Keratinocyte (primary cell): Measurements from ENCODE around the gene NOL11. TPM values are rescaled to one million over a fixed set of nuclear protein-coding genes. Genes with fewer than 3 reads are reported as not detected.

Experiments used
- DNase-seq: peaks from one replicate; pipeline ENCODE4 v3.0.0-alpha.2; 2011; ENCODE audit warnings: low read depth, missing footprints, low spot score
- FAIRE-seq: peaks from 2 replicates; lab custom pipeline; 2011; peaks lifted over from hg19 to GRCh38; lab: Jason Lieb, UNC
- H2AFZ ChIP-seq: 2 replicates; pipeline ENCODE4 v1.6.0; 2012; ENCODE audit warnings: low read length, control low read depth, inconsistent platforms; ENCODE audit not compliant: control insufficient read depth
- H3K27ac ChIP-seq: 2 replicates; pipeline ENCODE4 v1.5.1; 2011; ENCODE audit warnings: low read length; ENCODE audit not compliant: control insufficient read depth, insufficient read depth
- H3K27me3 ChIP-seq: 3 replicates; pipeline ENCODE4 v1.6.0; 2011; ENCODE audit warnings: low read length; ENCODE audit not compliant: control insufficient read depth, insufficient read depth; ENCODE audit errors: extremely low read depth
- H3K36me3 ChIP-seq, 2 experiments: 2 replicates in 1 of 2; 3 replicates in 1 of 2; pipeline ENCODE4 v1.5.1; 2011; ENCODE audit warnings: low read length in 2 of 2, mild to moderate bottlenecking in 1 of 2; ENCODE audit not compliant: control insufficient read depth in 2 of 2, insufficient read depth in 2 of 2; ENCODE audit errors: extremely low read depth in 1 of 2
- H3K4me1 ChIP-seq: 3 replicates; pipeline ENCODE4 v1.5.1; 2011; ENCODE audit warnings: low read length; ENCODE audit not compliant: control insufficient read depth, insufficient read depth; ENCODE audit errors: extremely low read depth
- H3K4me2 ChIP-seq: 3 replicates; pipeline ENCODE4 v1.6.0; 2011; ENCODE audit warnings: low read depth, low read length; ENCODE audit not compliant: control insufficient read depth, insufficient read depth; ENCODE audit errors: extremely low read depth
- H3K4me3 ChIP-seq, 3 experiments: fragments of 200-600 bp in 1 of 3; sonication (generic) in 1 of 3; 2 replicates in 2 of 3; 3 replicates in 1 of 3; pipeline ENCODE4 v1.5.1; 2011 to 2016; ENCODE audit warnings: low read length in 3 of 3, mild to moderate bottlenecking in 3 of 3, control low read depth in 2 of 3, inconsistent platforms in 1 of 3, low read depth in 1 of 3, mixed read lengths in 1 of 3, mixed run types in 1 of 3, moderate library complexity in 1 of 3; ENCODE audit not compliant: control insufficient read depth in 2 of 3, insufficient read depth in 2 of 3; ENCODE audit errors: extremely low read depth in 1 of 3
- H3K79me2 ChIP-seq: 2 replicates; pipeline ENCODE4 v1.6.0; 2012; ENCODE audit warnings: low read length; ENCODE audit not compliant: control insufficient read depth, insufficient read depth
- H3K9ac ChIP-seq: 3 replicates; pipeline ENCODE4 v1.6.0; 2011; ENCODE audit warnings: low read length; ENCODE audit not compliant: control insufficient read depth, insufficient read depth; ENCODE audit errors: extremely low read depth
- H3K9me1 ChIP-seq: 3 replicates; pipeline ENCODE4 v1.6.0; 2011; ENCODE audit warnings: low read length; ENCODE audit not compliant: control insufficient read depth, insufficient read depth; ENCODE audit errors: extremely low read depth
- H3K9me3 ChIP-seq: 2 replicates; pipeline ENCODE4 v1.5.1; 2012; ENCODE audit warnings: low read depth, low read length; ENCODE audit not compliant: control insufficient read depth
- H4K20me1 ChIP-seq: 3 replicates; pipeline ENCODE4 v1.6.0; 2011; ENCODE audit warnings: low read length; ENCODE audit not compliant: control insufficient read depth, insufficient read depth; ENCODE audit errors: extremely low read depth
- CTCF ChIP-seq, 3 experiments: IDR thresholded peaks in 1 of 3; conservative IDR thresholded peaks in 1 of 3; optimal IDR thresholded peaks in 1 of 3; 2 replicates in 2 of 3; 3 replicates in 1 of 3; pipeline versions ENCODE3 to v1.5.1; 2011; ENCODE audit warnings: low read length in 3 of 3, mild to moderate bottlenecking in 3 of 3, moderate library complexity in 2 of 3, control low read depth in 1 of 3, inconsistent platforms in 1 of 3; ENCODE audit not compliant: insufficient read depth in 2 of 3; ENCODE audit errors: extremely low read depth in 1 of 3
- EZH2 ChIP-seq: IDR thresholded peaks from one replicate; pipeline ENCODE4 v1.6.1; 2012; ENCODE audit warnings: inconsistent platforms, mild to moderate bottlenecking, low read length, moderate library complexity
- dilution Hi-C: fragments of 300-500 bp; cut with MboI; formaldehyde crosslinking; loops from one replicate; pipeline ENCODE4 v1.7.0; 2020; ENCODE audit warnings: low sequenced_read_pairs; ENCODE audit not compliant: extremely low pct_ligation_motif_present
- polyA plus RNA-seq, 5 experiments: library from polyadenylated mRNA; depleted of rRNA in 3 of 5; stranded (reverse) in 3 of 5; stranded (forward) in 1 of 5; unstranded in 1 of 5; fragments of >200 nt; gene quantifications; 1 replicate in 1 of 5; 2 replicates in 3 of 5; 3 replicates in 1 of 5; pipeline versions ENCODE4 v1.2.1 to v1.2.3, GENCODE V29; 2011 to 2012; ENCODE audit warnings: missing spikeins in 2 of 5, low read depth in 1 of 5, low replicate concordance in 1 of 5

NOL11 gene
- polyA plus RNA-seq, 1 donor (not counting 4 experiments of a cell fraction or from before 2014, with no cell fraction given): 63.0 TPM

- dilution Hi-C loops: no loop called here
- no peak overlapping the region for H3K4me2 ChIP-seq
- H2AFZ ChIP-seq: no peak overlapping the region
- H3K9me3 ChIP-seq: no peaks in the 10 kb centered on the region
- no peaks in the 10 kb centered on the region for H4K20me1 ChIP-seq
- H3K36me3 ChIP-seq: peaks cover 3 to 15% of the 10 kb centered on the region in 2 experiments
- no peak overlapping the region for H3K9ac ChIP-seq
- H3K79me2 ChIP-seq: no peaks in the 10 kb centered on the region
- no peak overlapping the region for H3K27ac ChIP-seq
- H3K9me1 ChIP-seq: no peaks in the 10 kb centered on the region
- H3K27me3 ChIP-seq: no peaks in the 10 kb centered on the region
- TF ChIP-seq CTCF (optimal IDR thresholded peaks at IDR 0.05 in 1 of 3, IDR thresholded peaks at IDR 0.05 in 1 of 3, conservative IDR thresholded peaks at IDR 0.05 in 1 of 3; ENCODE audit: extremely low read depth in 1 of 3, insufficient read depth in 2 of 3, low read length in 3 of 3) (no peak), EZH2 (no peak)
- no peak overlapping the region for H3K4me3 ChIP-seq
- DNase-seq (no peak), FAIRE-seq (no peak)
- H3K4me1 ChIP-seq: peaks cover 3% of the 10 kb centered on the region
Observed at GRCh38 chr17:67676305-67676704, 41.4 kb upstream of the NOL11 start.

GRCh38 chr17:67678414-67678813, 39.3 kb upstream of the NOL11 start:
- Histone ChIP-seq H2AFZ (no peak overlapping the region), H3K27me3 (no peaks in the 10 kb centered on the region), H4K20me1 (no peaks in the 10 kb centered on the region), H3K36me3 (peaks cover 3 to 12% of the 10 kb centered on the region in 2 experiments), H3K9me1 (no peaks in the 10 kb centered on the region), H3K79me2 (no peaks in the 10 kb centered on the region), H3K9ac (no peak overlapping the region), H3K27ac (no peak overlapping the region), H3K4me1 (no peaks in the 10 kb centered on the region), H3K9me3 (no peaks in the 10 kb centered on the region), H3K4me3 (no peak overlapping the region), H3K4me2 (no peak overlapping the region)
- DNase-seq: no peak
- dilution Hi-C loops: no loop called here
- TF ChIP-seq EZH2: no peak
- TF ChIP-seq CTCF (optimal IDR thresholded peaks at IDR 0.05 in 1 of 3, IDR thresholded peaks at IDR 0.05 in 1 of 3, conservative IDR thresholded peaks at IDR 0.05 in 1 of 3; ENCODE audit: extremely low read depth in 1 of 3, insufficient read depth in 2 of 3, low read length in 3 of 3): no peak
- FAIRE-seq: no peak
